GM12878 (cell line): Measurements from ENCODE around the gene VAX1.

Experiments
- CEBPB ChIP-seq, 2 experiments: fragments of 150-350 bp in 1 of 2; IDR thresholded peaks; 2 replicates each; pipeline ENCODE4 v1.6.1; 2012 to 2014; ENCODE audit warnings: low read depth in 2 of 2, low read length in 2 of 2, borderline replicate concordance in 1 of 2, inconsistent platforms in 1 of 2
- NBN ChIP-seq: fragments of 450-650 bp; IDR thresholded peaks from 2 replicates; pipeline ENCODE4 v1.6.1; 2016
- NFYA ChIP-seq: IDR thresholded peaks from 2 replicates; pipeline ENCODE4 v1.6.1; 2011; ENCODE audit warnings: low read depth, mild to moderate bottlenecking, low read length, improper control_type of control experiment, borderline replicate concordance
- POLR2A ChIP-seq: IDR thresholded peaks from 2 replicates; pipeline ENCODE4 v1.6.1; 2011; ENCODE audit warnings: low read depth, mild to moderate bottlenecking, low read length
- POLR2AphosphoS5 ChIP-seq: IDR thresholded peaks from 2 replicates; pipeline ENCODE4 v1.6.1; 2011; ENCODE audit warnings: mild to moderate bottlenecking, low read length, inconsistent platforms
- RAD21 ChIP-seq: IDR thresholded peaks from 2 replicates; pipeline ENCODE4 v1.6.1; 2011; ENCODE audit warnings: mild to moderate bottlenecking, low read depth, low read length, moderate library complexity; ENCODE audit not compliant: insufficient read depth
- RB1 ChIP-seq: fragments of 450-650 bp; formaldehyde crosslinking; IDR thresholded peaks from 2 replicates; pipeline ENCODE4 v1.6.1; 2017; ENCODE audit warnings: mild to moderate bottlenecking, borderline replicate concordance
- TAF1 ChIP-seq: IDR thresholded peaks from 2 replicates; pipeline ENCODE4 v1.6.1; 2011; ENCODE audit warnings: mild to moderate bottlenecking, low read depth, low read length, borderline replicate concordance
- YBX1 ChIP-seq: fragments of 450-650 bp; IDR thresholded peaks from 2 replicates; pipeline ENCODE4 v1.6.1; 2016; ENCODE audit warnings: antibody characterized with exemption
- YY1 ChIP-seq: IDR thresholded peaks from 2 replicates; pipeline ENCODE4 v1.6.1; 2011; ENCODE audit warnings: low read depth, mild to moderate bottlenecking, low read length
- TF ChIP-seq, protein P1 (sequence below), 3 experiments: IDR thresholded peaks in 2 of 3; conservative IDR thresholded peaks in 1 of 3; 2 replicates each; pipeline ENCODE4 v1.5.1; 2011; ENCODE audit warnings: low read depth in 3 of 3, low read length in 3 of 3, mild to moderate bottlenecking in 3 of 3, control low read depth in 2 of 3, moderate library complexity in 2 of 3, inconsistent platforms in 1 of 3, mixed read lengths in 1 of 3; ENCODE audit not compliant: control insufficient read depth in 2 of 3, insufficient read depth in 1 of 3; ENCODE audit errors: extremely low read depth in 1 of 3
- TF ChIP-seq, protein P2 (sequence below): fragments of 450-650 bp; IDR thresholded peaks from 2 replicates; pipeline ENCODE4 v1.6.1; 2017; ENCODE audit warnings: mild to moderate bottlenecking, moderate library complexity
- TF ChIP-seq, protein P3 (sequence below): IDR thresholded peaks from 2 replicates; pipeline ENCODE4 v1.6.1; 2011; ENCODE audit warnings: borderline replicate concordance, low read depth, mild to moderate bottlenecking, moderate library complexity, mixed read lengths, low read length; ENCODE audit not compliant: insufficient read depth; ENCODE audit errors: extremely low read length
- TF ChIP-seq, protein P4 (sequence below): fragments of 450-650 bp; IDR thresholded peaks from 2 replicates; pipeline ENCODE4 v1.6.1; 2017; ENCODE audit warnings: mild to moderate bottlenecking, moderate library complexity

DNA sequence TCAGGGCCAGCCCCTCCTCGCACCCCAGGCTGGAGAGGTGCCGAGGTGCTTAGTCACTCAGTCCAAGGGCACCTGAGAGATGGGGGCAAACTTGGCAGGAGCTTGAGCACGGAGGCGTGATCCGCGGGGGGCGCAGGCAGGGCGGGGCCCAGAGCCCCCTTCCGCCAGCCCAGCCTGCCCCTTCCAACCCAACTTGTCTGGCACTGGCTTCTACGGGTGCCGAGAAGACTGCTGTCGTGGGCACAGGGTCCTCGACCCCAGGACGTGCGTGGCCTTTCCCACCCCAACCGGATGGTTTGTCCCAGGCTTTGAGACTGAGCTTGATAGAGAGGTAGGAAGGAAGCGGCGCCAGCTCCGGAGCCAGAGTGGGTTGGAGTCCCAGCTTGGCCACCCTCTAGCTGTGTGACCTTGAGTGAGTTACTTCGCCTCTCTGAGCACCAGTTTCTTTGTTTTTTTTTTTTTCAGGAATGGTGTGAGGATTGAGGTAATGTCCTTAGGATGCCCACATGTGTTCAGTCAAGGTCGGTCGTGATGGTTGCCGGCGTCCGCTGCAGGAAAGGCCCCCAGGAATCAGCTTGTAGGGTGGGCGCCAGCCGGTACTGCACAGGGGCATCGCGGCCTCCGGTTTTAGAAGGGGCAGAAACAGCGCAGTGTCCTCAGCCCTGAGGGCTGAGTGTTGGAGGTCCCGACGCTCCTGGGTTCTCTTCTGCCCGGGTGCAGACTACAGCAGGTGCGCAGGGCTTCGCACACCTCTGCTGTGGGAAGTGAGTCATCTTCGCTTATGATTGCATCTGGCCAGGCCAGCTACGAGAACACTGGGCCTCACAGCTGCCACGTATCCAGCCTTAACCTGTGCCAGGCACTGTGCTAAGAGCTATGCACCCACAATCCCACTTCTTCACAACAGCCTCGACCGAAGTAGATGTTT lies 28.6 kb upstream of the VAX1 start:
- no peak for TF ChIP-seq RB1
- TF ChIP-seq RAD21: no peak
- no peak for TF ChIP-seq POLR2AphosphoS5
- TF ChIP-seq, protein P1, sequence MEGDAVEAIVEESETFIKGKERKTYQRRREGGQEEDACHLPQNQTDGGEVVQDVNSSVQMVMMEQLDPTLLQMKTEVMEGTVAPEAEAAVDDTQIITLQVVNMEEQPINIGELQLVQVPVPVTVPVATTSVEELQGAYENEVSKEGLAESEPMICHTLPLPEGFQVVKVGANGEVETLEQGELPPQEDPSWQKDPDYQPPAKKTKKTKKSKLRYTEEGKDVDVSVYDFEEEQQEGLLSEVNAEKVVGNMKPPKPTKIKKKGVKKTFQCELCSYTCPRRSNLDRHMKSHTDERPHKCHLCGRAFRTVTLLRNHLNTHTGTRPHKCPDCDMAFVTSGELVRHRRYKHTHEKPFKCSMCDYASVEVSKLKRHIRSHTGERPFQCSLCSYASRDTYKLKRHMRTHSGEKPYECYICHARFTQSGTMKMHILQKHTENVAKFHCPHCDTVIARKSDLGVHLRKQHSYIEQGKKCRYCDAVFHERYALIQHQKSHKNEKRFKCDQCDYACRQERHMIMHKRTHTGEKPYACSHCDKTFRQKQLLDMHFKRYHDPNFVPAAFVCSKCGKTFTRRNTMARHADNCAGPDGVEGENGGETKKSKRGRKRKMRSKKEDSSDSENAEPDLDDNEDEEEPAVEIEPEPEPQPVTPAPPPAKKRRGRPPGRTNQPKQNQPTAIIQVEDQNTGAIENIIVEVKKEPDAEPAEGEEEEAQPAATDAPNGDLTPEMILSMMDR (IDR thresholded peaks at IDR 0.05 in 2 of 3, conservative IDR thresholded peaks at IDR 0.05 in 1 of 3; ENCODE audit: control insufficient read depth in 2 of 3, extremely low read depth in 1 of 3, insufficient read depth in 1 of 3, low read depth in 3 of 3, low read length in 3 of 3): no peak
- TF ChIP-seq, protein P2, sequence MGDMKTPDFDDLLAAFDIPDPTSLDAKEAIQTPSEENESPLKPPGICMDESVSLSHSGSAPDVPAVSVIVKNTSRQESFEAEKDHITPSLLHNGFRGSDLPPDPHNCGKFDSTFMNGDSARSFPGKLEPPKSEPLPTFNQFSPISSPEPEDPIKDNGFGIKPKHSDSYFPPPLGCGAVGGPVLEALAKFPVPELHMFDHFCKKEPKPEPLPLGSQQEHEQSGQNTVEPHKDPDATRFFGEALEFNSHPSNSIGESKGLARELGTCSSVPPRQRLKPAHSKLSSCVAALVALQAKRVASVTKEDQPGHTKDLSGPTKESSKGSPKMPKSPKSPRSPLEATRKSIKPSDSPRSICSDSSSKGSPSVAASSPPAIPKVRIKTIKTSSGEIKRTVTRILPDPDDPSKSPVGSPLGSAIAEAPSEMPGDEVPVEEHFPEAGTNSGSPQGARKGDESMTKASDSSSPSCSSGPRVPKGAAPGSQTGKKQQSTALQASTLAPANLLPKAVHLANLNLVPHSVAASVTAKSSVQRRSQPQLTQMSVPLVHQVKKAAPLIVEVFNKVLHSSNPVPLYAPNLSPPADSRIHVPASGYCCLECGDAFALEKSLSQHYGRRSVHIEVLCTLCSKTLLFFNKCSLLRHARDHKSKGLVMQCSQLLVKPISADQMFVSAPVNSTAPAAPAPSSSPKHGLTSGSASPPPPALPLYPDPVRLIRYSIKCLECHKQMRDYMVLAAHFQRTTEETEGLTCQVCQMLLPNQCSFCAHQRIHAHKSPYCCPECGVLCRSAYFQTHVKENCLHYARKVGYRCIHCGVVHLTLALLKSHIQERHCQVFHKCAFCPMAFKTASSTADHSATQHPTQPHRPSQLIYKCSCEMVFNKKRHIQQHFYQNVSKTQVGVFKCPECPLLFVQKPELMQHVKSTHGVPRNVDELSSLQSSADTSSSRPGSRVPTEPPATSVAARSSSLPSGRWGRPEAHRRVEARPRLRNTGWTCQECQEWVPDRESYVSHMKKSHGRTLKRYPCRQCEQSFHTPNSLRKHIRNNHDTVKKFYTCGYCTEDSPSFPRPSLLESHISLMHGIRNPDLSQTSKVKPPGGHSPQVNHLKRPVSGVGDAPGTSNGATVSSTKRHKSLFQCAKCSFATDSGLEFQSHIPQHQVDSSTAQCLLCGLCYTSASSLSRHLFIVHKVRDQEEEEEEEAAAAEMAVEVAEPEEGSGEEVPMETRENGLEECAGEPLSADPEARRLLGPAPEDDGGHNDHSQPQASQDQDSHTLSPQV: no peak
- TF ChIP-seq, protein P3, sequence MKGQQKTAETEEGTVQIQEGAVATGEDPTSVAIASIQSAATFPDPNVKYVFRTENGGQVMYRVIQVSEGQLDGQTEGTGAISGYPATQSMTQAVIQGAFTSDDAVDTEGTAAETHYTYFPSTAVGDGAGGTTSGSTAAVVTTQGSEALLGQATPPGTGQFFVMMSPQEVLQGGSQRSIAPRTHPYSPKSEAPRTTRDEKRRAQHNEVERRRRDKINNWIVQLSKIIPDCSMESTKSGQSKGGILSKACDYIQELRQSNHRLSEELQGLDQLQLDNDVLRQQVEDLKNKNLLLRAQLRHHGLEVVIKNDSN: no peak
- TF ChIP-seq POLR2A: no peak
- TF ChIP-seq NBN: no peak
- TF ChIP-seq YY1: no peak
- no peak for TF ChIP-seq YBX1
- TF ChIP-seq, protein P4, sequence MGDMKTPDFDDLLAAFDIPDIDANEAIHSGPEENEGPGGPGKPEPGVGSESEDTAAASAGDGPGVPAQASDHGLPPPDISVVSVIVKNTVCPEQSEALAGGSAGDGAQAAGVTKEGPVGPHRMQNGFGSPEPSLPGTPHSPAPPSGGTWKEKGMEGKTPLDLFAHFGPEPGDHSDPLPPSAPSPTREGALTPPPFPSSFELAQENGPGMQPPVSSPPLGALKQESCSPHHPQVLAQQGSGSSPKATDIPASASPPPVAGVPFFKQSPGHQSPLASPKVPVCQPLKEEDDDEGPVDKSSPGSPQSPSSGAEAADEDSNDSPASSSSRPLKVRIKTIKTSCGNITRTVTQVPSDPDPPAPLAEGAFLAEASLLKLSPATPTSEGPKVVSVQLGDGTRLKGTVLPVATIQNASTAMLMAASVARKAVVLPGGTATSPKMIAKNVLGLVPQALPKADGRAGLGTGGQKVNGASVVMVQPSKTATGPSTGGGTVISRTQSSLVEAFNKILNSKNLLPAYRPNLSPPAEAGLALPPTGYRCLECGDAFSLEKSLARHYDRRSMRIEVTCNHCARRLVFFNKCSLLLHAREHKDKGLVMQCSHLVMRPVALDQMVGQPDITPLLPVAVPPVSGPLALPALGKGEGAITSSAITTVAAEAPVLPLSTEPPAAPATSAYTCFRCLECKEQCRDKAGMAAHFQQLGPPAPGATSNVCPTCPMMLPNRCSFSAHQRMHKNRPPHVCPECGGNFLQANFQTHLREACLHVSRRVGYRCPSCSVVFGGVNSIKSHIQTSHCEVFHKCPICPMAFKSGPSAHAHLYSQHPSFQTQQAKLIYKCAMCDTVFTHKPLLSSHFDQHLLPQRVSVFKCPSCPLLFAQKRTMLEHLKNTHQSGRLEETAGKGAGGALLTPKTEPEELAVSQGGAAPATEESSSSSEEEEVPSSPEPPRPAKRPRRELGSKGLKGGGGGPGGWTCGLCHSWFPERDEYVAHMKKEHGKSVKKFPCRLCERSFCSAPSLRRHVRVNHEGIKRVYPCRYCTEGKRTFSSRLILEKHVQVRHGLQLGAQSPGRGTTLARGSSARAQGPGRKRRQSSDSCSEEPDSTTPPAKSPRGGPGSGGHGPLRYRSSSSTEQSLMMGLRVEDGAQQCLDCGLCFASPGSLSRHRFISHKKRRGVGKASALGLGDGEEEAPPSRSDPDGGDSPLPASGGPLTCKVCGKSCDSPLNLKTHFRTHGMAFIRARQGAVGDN: no peak
- TF ChIP-seq CEBPB (IDR thresholded peaks at IDR 0.05; ENCODE audit: borderline replicate concordance in 1 of 2, low read depth in 2 of 2, low read length in 2 of 2): no peak
- no peak for TF ChIP-seq TAF1
- TF ChIP-seq NFYA: no peak
